B cell (primary cell): ENCODE results near the gene RASSF3.

ENCODE experiments used
- EZH2 ChIP-seq: IDR thresholded peaks from 2 replicates; pipeline ENCODE4 v1.6.1; 2012; ENCODE audit warnings: borderline replicate concordance, low read depth, mild to moderate bottlenecking, moderate library complexity, low read length; ENCODE audit not compliant: insufficient read depth, poor library complexity, severe bottlenecking
- TF ChIP-seq, protein P1 (sequence below): fragments of 200-600 bp; IDR thresholded peaks from one replicate; pipeline ENCODE4 v1.8.0; 2022; ENCODE audit warnings: antibody characterized with exemption, mild to moderate bottlenecking

DNA sequence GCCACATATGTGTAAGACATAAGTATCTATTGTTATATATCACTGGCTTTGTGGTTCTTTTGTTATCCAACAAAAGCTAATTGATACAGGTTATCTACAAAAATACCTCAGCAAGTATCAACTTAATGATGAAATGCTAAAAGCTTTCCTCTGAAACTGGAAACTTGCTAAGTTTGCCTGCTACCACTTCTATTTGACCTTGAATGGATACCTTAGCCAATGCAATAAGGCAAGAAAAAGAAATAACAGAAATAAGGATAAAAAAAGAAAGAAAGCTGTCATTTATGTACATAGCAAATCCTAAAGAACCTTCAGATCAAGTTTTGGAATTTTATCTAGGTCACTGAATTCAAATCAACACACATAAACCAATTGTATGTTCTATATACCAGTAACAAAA, 35.5 kb upstream of the RASSF3 start:
- TF ChIP-seq, protein P1, sequence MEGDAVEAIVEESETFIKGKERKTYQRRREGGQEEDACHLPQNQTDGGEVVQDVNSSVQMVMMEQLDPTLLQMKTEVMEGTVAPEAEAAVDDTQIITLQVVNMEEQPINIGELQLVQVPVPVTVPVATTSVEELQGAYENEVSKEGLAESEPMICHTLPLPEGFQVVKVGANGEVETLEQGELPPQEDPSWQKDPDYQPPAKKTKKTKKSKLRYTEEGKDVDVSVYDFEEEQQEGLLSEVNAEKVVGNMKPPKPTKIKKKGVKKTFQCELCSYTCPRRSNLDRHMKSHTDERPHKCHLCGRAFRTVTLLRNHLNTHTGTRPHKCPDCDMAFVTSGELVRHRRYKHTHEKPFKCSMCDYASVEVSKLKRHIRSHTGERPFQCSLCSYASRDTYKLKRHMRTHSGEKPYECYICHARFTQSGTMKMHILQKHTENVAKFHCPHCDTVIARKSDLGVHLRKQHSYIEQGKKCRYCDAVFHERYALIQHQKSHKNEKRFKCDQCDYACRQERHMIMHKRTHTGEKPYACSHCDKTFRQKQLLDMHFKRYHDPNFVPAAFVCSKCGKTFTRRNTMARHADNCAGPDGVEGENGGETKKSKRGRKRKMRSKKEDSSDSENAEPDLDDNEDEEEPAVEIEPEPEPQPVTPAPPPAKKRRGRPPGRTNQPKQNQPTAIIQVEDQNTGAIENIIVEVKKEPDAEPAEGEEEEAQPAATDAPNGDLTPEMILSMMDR, result no peak
- no peak for TF ChIP-seq EZH2
